HPDE6-E6E7 (cell line): ENCODE data around the gene TMEM232.
"Not testable (repeated sequence)": the region's sequence is repeated elsewhere in the genome, so short reads cannot be mapped to it uniquely, and the experiment has no call there.

Experiments
- DNase-seq: peaks from one replicate; pipeline ENCODE4 v3.0.0; 2011; ENCODE audit warnings: missing footprints; ENCODE audit errors: extremely low spot score

The TMEM232 gene

DNA sequence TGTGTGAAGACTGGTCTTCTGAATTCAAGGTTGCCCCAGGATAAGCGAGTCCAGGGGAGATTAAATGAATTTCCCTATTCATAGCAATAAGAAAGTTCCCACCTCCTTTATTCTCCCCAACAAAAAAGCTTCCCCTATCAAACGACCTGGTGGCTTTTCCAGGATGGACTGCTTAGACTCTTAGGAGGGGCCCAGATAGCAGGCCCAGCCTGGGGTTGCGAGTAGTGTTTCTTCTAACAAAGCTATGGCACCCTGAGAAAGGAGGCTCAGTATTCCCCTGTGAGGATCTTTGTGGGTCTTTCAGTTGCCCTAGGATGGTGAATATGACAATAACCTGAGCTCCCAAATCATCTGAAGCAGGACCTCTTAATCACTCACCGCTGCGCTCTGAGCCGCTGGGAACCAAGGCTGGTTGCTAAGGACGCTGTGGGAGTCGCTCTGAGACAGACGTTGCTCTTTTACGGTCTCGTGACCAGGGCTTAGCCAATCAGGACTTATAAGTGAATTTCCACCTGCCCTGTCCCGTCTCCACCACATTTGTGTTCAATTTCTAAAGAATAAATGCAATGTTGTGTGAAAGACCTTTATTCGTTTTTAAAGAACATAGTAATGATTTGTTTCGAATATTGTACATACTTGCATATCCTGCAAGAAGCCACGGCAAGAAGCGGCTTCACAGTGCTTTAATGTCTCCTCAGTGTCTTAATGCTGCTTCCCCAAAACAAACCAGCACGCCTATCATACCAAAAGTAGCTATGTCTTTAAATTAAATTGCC lies at the start of gene TMEM232:
Gene TMEM232 (minus strand): TSS at position 423 of the 776 bp plus-strand sequence. CDS start 59,319 bp downstream, outside the sequence.
- peak; percentile 43 for DNase-seq

- no peak for DNase-seq
Measured at GRCh38 chr5:110770286-110770685, 43.8 kb upstream of the TMEM232 start.

GRCh38 chr5:110769000-110769681 lies 42.7 kb upstream of the TMEM232 start:
- no peak for DNase-seq

DNA sequence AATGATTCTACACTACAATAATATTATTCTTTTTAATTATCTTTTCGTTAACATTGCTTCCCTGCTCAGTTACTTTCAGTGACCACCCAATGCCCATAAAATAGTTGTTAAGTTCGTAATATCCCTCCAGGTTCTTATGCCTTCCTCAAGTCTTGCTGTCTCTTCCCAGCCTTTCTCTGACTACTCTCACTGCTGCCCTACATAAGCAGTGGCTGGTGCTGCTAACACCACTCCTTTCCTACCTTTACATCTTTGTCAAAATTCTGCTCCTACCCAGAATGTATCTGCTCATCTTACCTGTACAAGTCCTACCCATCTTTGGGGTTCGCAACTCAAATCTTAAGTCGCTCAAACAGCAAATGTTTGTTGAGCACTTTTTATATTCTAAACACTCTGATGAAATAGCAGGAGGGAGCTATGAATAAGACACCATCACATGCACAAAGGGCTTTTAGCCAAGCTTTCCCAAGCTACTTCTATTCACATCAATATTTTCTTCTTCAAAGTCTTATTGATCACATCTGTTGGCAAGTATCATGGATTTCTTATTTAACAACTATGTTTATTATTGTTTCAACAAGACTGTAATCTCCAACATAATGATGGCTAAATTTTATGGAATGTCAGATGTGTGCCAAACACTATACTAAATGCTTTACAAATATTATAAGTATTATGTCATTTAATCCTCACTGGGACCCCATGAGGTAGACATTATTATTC lies 41.8 kb upstream of the TMEM232 start:
- DNase-seq: no peak

- DNase-seq: no peak
Measured at GRCh38 chr5:110760158-110760557, 33.7 kb upstream of the TMEM232 start.

DNA sequence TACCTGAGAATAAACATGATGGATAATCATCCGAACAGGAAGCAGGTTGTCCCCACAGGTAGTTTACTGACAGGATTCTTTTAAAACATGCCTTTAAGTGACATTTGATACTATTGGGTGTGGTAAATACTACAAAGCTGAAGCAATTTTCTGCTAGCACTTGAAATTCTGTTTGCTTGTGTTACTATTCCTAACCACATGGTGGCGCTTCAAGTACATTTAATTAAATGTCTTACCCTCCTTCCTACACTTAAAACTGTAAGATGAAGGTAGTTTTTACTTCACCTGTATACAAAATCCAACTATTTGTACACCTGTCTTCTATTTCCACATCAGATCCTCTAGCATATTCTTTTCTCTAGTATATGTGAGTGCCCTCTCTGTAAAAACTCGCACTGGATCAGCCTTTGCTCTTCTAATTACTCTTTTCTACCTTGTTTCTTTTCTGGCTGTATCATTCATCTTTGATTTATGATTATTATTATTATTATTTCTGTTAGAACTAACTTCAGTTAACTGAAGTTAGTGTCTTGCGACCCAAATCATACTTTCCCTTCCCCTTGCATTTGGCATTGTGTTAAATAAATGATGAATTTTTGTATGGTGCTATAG lies 30.8 kb upstream of the TMEM232 start:
- DNase-seq: peak; percentile 7

DNA sequence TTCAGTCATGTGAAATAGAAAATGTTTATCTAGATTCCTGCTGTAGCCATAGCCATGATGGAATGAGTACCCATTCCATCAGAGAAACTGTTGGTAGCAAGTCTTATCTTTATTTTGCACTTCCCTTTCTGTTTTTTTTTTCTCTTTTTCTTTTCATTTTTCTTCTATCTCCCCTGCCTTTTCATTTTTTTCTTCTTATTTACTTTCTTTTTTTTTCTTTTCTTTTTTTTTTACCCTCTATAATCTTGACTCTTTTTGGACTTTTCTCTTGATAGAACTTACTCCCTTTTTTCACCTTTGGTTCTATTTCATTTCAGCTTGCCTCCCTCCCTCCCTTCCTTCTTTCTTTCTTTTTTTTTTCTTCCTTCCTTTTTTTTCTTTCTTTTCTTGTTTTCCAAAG lies 27.7 kb upstream of the TMEM232 start:
- no peak for DNase-seq

DNA sequence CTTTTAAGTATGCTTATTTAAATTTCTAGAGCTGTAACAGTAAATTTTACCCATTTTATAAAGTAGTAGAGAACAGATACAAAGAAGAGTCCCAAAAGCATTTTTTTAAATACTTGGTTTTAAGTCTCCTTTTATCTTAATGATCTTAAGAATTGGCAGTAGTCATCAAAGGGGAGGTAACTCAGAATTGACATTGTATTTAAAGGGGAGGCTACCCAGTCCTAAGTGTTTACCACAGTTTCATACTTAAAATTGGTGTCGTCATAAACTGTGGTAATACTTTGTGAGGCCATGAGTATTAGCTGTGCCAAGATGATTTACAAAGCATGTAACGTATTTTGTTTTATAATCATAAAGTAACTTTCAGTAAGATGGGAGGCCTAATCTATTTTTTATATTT lies 27.1 kb upstream of the TMEM232 start:
- DNase-seq: no peak

- no peak for DNase-seq
Measured at GRCh38 chr5:110752953-110753352, 26.5 kb upstream of the TMEM232 start.

- no peak for DNase-seq
Measured at GRCh38 chr5:110751902-110752762, 25.7 kb upstream of the TMEM232 start.

DNA sequence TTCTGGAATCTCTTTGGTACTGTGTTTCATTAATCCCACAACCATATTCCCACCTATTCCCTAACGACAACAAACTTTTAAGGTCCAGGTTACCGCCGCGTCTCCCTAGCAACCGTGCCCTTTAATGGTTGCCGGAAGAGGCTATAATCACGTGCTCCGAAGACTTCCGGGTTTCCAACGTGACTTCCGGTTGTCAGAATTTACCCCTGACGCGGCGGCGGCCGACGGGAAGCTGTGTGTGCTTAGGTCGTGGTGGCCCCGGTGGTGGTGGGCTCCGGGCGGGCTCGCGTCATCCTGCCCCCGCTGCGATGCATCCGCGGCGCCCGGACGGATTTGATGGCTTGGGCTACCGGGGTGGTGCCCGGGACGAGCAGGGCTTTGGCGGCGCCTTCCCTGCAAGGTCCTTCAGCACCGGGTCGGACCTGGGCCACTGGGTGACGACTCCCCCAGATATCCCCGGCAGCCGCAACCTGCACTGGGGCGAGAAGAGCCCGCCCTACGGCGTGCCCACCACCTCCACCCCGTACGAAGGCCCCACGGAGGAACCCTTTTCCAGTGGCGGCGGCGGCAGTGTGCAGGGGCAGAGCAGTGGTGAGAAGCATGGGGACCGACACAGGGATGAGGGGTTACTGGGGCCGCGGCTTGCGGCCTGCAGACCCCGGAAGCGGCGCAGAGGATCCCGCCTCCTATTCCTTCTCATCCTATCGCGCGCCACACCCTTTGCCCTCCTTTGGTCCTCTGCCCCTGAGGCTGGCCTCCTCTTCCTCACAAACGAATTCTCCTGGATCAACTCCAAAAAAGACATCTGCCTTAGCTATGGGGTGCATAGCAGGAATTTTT lies 12.6 kb upstream of the TMEM232 start, which contains the start of gene SLC25A46:
Gene SLC25A46 (plus strand): TSS at position 196 of the 840 bp plus-strand sequence. CDS start 113 bp downstream, at position 309.
- peak; percentile 81 for DNase-seq

DNA sequence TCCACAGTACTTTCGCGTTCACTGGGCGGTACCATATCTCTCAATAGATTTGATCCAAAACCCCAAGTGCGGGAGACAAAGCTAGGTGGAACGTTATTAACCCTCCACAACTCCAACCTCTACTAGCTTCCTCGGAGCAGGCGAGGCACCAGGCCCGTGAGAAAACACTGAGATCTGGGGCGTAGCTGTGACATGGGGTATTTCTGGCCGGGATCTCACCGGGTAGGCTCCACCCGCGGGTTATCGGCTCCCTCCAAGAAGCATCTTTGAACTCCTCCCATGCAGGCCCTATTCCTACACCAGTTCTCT lies 12.0 kb upstream of the TMEM232 start:
- DNase-seq: peak; percentile 65

DNA sequence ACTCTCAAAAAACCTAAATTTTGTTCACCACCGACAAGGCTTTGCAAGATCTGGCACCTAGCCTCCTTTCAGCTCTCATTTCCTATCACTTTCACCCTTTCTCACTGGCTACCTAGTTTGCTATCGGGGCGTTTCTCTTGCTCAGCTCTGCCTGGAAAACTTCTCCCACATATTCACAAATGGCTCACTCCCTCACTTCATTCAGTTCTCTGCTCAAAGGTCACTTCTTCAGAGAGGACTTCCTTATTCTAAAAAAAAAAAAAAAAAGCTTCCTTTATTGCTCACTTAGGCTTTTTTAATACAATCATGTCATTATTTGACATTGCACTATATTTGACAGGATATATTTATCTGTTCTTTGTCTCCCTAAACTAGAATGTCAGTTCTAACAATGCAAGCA lies 10.3 kb upstream of the TMEM232 start:
- no peak for DNase-seq

DNA sequence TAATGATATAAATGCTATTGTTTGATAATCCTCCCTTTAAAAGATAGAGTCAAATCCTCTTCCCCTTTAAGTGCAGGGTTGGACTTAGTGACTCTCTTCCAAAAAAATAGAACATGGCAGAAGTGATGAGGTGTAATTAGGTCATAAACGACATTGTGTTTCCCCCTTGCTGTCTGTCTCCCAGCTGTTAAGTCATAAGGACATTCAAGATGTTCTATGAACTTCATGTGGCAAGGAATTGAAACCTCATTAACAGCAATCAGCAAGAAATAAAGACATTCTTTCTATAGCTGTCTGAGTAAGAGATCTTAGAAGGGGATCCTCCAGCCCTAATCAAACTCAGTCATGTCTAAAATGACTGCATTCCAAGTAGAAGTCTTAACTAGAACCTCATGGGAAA lies 9.1 kb upstream of the TMEM232 start:
- DNase-seq: no peak

- DNase-seq: no peak
Measured at GRCh38 chr5:110734101-110734500, 7.6 kb upstream of the TMEM232 start.

GRCh38 chr5:110731499-110731898 lies 5.0 kb upstream of the TMEM232 start:
- not testable (repeated sequence) for DNase-seq

DNA sequence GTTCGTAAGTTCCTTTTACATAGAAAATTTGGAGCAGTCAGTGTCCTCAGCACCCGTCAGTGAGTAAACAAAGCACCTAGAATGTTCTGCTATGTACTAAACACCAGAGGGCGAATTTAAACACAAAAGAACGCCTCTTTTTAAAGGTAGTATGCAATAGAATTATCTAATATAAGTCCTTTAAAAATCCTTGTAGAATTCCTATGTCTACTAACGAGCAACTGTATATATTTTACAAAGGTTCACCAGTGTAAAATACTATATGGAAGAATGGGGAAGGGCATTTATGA lies 499 bp upstream of the TMEM232 start:
- no peak for DNase-seq

DNA sequence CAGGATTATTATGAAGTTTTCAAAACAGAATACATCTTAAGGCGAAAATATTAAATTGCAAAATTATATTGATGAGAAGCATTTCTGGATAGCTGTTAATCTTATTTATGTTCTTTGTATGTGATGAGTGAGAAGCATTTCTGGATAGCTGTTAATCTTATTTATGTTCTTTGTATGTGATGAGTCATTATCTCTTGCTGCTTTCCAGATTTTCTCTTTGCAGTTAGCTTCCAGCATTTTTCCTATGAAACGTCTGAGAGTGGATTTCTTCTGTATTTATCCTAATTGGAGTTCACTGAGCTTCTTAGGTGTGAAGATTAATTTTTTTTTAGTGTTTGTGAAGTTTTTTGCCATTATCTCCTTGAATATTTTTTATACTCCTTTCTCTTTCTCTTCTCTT lies 8.2 kb downstream of the TMEM232 start:
- DNase-seq: no peak

DNA sequence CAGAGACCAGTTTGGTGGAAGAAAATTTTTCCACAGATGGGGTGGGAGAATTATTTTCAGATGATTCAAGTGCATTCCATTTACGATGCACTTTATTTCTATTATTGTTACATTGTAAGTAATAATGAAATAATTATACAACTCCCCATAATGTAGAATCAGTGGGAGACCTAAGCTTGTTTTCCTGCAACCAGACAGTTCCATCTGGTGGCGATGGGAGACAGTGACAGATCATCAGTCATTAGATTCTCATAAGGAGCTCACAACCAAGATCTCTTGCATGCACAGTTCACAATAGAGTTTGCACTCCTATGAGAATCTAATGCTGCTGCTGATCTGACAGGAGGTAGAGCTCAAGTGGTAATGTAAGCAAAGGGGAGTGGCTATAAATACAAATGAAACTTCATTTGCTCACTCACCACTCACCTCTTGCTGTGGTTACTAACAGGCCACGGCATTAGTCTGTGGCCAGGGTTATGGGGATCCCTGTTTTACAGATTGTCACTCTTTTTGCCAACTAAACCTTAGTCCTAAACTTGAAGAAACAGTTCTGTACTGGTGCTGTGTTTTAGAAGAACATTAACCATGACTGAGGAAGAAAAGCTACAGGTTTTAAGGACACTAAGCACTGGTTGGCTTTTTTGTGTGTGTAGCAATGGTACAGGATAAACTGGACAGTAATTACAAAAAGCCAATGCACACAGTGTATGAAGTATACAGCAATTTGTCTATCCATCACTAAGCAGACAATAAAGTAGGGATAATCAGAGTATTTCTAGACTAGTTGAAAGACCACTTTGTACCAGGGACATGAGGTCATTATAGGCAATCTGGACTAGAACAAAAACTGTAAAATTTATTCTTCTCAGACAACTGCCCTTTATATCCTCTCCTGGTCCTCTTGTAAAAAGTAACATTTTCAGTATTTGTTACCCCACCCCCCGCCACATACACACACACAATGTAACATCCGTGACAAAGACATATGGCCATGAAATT lies 9.9 kb downstream of the TMEM232 start:
- DNase-seq: no peak
